Activated naive CD4-positive, alpha-beta T cell treated with anti-CD3 and anti-CD28 coated beads, Interleukin-2, amount 10 ng/mL, durations not matched to agents 7 days and 5 days (primary cell): Measurements from ENCODE around the gene CLEC18C.
"Not testable (repeated sequence)": the region's sequence is repeated elsewhere in the genome, so short reads cannot be mapped to it uniquely, and the experiment has no call there.

Experiments used
- CTCF ChIA-PET: fragments of 350-600 bp; sonication (Branson Sonifier 250); formaldehyde crosslinking; loops from one replicate; lab custom pipeline; 2021; ENCODE audit warnings: antibody characterized with exemption; lab: Charles Lee
- DNase-seq: peaks from one replicate; pipeline ENCODE4 v3.0.0-alpha.2; 2020
- H3K27ac Mint-ChIP-seq: one replicate; pipeline ENCODE4 v1.8.0; 2021; ENCODE audit warnings: mild to moderate bottlenecking, moderate library complexity, mixed read lengths
- H3K27me3 Mint-ChIP-seq: one replicate; pipeline ENCODE4 v1.8.0; 2021; ENCODE audit warnings: mild to moderate bottlenecking, mixed read lengths
- H3K36me3 Mint-ChIP-seq: one replicate; pipeline ENCODE4 v1.8.0; 2021; ENCODE audit warnings: mixed read lengths
- H3K4me1 Mint-ChIP-seq: one replicate; pipeline ENCODE4 v1.8.0; 2021; ENCODE audit warnings: mixed read lengths
- H3K4me3 Mint-ChIP-seq: one replicate; pipeline ENCODE4 v1.8.0; 2021; ENCODE audit warnings: mild to moderate bottlenecking, moderate library complexity, mixed read lengths
- H3K9me3 Mint-ChIP-seq: one replicate; pipeline ENCODE4 v1.8.0; 2021; ENCODE audit warnings: mixed read lengths

The CLEC18C gene

DNA sequence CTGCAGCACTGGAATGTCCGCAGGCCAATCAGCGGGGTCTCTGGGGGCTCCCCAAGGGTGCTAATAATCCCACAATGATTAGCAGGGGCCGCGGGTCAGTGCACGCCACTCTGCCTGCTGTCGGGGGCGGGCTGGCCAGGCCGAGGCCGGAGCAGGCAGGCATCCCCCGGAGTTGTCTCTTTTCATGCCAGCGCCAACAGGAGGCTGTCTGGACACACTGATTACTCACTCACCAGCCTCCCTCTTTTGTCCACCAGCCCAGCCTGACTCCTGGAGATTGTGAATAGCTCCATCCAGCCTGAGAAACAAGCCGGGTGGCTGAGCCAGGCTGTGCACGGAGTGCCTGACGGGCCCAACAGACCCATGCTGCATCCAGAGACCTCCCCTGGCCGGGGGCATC is 329 bp downstream of the CLEC18C start:
- H3K4me1 Mint-ChIP-seq, DNase-seq, H3K27ac Mint-ChIP-seq, H3K4me3 Mint-ChIP-seq, CTCF ChIA-PET, H3K27me3 Mint-ChIP-seq, H3K9me3 Mint-ChIP-seq, H3K36me3 Mint-ChIP-seq: not testable (repeated sequence)

DNA sequence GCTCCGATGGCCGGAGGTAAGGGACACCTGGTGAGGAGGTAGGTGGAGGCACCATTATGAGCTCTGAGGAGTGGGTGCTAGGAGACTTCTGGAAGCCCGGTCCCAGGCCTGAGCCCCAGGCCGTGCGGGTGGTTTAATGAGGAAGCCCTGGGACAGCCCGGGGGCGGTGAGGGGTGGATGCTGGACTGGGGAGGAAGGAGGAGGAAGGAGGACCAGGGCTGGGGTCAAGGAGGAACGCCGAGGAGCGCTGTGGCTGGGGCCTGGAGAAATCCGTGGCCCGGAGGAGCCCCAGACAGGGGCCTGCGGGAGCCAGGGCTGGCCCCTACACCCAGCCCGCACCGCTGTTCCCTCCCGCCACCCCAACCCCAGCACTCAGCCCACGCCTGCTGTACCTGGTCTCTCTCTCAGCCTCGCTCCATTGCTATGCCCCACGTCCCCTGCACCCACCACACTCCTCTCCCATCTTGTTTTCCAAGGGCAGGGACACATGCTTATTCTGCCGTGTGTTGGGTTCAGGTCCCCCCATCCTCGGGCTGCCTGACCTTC is 873 bp downstream of the CLEC18C start:
- H3K27me3 Mint-ChIP-seq, H3K27ac Mint-ChIP-seq, H3K4me3 Mint-ChIP-seq, DNase-seq, H3K36me3 Mint-ChIP-seq, H3K9me3 Mint-ChIP-seq, H3K4me1 Mint-ChIP-seq, CTCF ChIA-PET: not testable (repeated sequence)

DNA sequence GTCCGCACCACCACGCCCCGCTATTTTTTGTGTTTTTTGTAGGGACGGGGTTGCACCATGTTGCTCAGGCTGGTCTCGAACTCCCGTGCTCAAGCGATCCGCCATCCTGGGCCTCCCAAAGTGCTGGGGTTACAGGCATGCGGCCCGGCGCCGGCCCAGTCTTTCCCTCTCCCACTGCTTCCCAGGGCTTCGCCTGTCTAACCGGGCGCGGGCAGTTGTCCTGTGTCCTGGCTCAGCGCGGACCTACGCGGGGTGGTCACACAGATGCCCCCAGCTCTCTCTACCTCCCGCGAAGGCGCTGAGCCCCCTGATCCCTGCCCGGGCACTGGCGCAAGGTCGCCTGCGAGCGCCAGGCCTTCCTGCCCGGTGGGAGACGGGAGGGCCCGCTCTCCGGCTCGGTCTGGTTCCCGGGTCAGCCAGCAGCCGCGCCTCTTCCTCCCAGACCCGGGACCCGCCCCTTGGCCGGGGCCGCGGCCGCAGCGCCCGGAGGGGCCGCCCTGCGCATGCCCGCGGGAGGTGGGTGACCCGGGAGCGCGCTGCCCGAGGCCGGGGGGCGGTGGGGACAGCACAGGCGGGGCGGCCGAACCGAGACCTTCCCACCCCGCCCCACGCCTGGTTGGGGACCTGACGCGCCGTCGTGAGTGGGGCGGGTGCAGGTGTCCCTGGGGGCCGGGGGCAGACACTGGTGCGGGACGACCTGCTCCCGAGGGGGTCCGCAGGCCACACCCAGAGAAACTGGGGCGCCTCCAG is 14.4 kb downstream of the CLEC18C start:
- not testable (repeated sequence) for H3K36me3 Mint-ChIP-seq, DNase-seq, H3K4me3 Mint-ChIP-seq

DNA sequence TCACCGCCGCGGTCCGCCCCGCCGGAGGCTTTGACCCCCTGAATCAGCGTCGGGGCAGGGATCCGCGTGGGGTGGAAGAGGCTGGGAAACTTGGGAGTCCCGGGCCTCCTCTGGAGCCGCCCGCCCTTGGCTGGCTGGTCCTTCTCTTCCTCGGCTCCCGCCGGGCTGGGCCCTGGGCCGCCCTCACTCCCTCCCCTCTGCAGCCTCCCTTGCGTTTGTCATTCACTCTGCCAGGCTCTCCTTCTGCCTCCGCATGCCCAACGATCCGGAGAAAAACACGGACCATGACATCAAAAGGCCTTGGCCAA is 15.0 kb downstream of the CLEC18C start:
- H3K4me3 Mint-ChIP-seq, H3K36me3 Mint-ChIP-seq, H3K4me1 Mint-ChIP-seq, DNase-seq, CTCF ChIA-PET, H3K9me3 Mint-ChIP-seq, H3K27ac Mint-ChIP-seq: not testable (repeated sequence)
- peaks cover 13% of the 10 kb centered on the region for H3K27me3 Mint-ChIP-seq

More for the DNA sequence above, 14.4 kb downstream of the CLEC18C start:
- CTCF ChIA-PET, H3K9me3 Mint-ChIP-seq, H3K4me1 Mint-ChIP-seq, H3K27ac Mint-ChIP-seq: not testable (repeated sequence)
- peaks cover 13% of the 10 kb centered on the region for H3K27me3 Mint-ChIP-seq

DNA sequence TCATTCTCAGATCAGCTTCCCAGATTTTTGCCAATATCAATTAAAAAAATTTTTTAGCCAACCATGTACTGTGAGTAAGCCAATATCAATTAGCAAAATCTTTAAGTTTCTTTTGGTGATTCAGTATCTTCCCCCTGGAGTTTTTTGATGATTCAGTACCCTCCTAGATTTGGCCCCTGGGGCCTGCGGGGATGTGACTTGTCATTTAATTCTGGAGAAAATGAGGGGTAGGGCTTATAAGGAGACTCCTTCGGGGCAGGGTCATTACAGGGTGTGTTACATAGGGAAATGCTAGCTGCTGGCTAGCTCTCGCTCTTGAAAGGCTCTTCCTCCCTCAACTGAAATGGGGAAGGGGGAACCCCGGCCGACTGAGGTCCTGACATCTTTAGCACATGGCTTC is 17.0 kb downstream of the CLEC18C start:
- DNase-seq, H3K4me3 Mint-ChIP-seq, H3K9me3 Mint-ChIP-seq, H3K36me3 Mint-ChIP-seq, CTCF ChIA-PET, H3K27ac Mint-ChIP-seq, H3K4me1 Mint-ChIP-seq: not testable (repeated sequence)
- H3K27me3 Mint-ChIP-seq, result peaks cover 13% of the 10 kb centered on the region

DNA sequence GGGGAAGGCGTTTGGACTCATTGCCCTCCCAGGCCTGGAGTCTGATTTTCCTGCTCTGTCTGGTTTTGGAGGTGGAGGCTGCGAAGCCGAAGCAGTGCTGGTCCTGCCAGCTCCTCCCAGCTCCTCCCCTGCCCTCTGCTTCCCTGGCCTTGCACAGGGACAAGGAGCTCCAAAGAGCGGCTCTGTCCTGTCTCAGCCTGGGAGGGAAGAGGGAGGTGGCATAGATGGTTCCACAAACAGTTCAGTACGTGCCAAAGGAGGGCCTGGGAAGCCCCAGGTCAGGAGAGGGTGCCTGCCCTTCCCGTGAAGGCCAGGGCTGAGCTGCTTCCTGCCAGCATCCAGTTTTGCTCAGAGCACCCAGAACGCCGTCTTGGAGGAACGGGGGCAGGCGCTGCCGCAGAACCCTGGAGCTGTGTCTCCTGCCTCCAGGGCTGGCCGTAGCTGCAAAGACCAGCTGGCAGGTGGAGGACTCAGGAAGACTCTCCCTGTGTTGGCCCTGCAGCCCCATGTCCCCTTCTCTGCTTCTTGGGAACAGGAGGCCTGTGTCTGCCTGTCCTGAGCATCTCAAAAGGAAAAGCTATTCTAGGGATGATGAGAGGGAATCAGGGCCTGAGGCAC is 23.2 kb downstream of the CLEC18C start:
- DNase-seq, H3K4me1 Mint-ChIP-seq, H3K9me3 Mint-ChIP-seq, H3K4me3 Mint-ChIP-seq, H3K36me3 Mint-ChIP-seq, CTCF ChIA-PET, H3K27me3 Mint-ChIP-seq, H3K27ac Mint-ChIP-seq: not testable (repeated sequence)

DNA sequence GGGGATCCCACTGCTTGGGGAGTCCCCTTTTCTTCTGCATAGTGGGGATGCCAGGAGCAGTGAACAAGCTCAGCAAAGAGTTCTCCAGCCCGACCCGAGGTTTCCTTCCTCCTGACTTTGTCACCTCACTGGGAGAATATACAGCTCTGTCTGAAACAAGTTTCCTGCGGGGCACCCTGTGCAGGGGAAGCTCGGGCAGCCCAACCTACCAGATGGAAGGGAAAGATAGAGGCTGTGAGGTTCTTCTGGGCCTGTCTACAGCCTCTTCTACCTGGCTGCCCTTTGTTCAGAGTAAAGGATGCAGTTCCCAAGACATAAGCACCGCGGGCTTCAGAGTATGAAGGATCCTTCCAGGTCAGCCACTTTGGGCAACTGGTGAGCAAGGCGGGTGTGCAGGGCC is 24.0 kb downstream of the CLEC18C start:
- H3K4me1 Mint-ChIP-seq, CTCF ChIA-PET, H3K9me3 Mint-ChIP-seq, H3K4me3 Mint-ChIP-seq, H3K27me3 Mint-ChIP-seq, H3K36me3 Mint-ChIP-seq, DNase-seq, H3K27ac Mint-ChIP-seq: not testable (repeated sequence)

DNA sequence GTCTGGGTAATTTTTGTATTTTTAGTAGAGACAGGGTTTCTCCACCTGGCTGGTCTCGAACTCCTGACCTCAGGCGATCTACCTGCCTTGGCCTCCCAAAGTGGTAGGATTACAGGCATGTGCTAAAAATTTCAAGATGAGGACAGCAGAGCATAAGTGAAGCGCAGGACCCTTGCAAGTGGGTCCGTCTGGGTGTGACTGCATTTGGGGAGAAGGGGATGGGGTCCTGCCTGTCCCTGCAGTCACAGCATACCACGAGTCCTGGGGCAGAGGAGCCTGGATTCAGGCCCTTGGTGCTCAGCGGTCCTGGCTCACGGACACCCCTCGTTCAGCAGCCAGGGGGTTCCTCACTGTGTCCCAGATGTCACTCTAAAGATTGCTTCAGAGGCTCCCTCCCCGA is 24.6 kb downstream of the CLEC18C start:
- CTCF ChIA-PET, H3K4me3 Mint-ChIP-seq, H3K27ac Mint-ChIP-seq, H3K9me3 Mint-ChIP-seq, DNase-seq, H3K36me3 Mint-ChIP-seq, H3K27me3 Mint-ChIP-seq, H3K4me1 Mint-ChIP-seq: not testable (repeated sequence)

DNA sequence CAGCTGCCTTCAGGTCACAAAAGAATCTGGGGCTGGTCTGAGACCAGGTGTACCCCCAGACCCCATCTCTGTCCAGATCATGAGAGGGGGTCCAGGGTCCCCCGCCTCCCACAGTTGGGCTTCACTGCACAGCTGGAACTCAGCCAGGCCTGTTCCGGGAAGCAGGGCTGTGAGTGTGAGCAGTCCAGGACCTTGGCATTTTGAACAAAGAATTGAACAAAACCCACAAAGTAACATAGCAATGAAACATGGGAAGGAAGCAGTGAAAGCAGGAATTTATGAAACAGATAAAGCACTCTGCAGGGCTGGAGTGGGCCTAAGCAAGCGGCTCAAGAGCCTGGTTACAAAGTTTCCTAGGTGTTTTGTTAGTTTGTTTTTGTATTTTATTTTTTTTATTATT is 25.1 kb downstream of the CLEC18C start:
- H3K4me3 Mint-ChIP-seq, CTCF ChIA-PET, H3K36me3 Mint-ChIP-seq, H3K27ac Mint-ChIP-seq, DNase-seq, H3K27me3 Mint-ChIP-seq, H3K4me1 Mint-ChIP-seq, H3K9me3 Mint-ChIP-seq: not testable (repeated sequence)

DNA sequence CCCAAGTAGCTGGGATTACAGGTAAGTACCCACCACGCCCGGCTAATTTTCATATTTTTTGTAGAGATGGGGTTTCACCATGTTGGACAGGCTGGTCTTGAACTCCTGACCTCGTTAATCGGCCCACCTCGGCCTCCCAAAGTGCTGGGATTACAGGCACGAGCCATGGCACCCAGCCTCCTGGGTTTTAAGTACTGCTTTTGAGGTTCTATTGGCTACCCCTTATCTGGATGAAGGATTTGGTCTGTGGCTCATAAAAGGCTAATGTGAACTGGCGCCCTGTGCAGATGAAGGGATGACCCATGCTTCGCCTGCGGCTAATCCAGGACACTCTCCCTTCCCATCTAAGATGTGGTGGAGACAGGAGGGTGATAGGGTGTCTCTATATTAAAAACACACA is 25.6 kb downstream of the CLEC18C start:
- H3K27me3 Mint-ChIP-seq, H3K9me3 Mint-ChIP-seq, H3K4me3 Mint-ChIP-seq, DNase-seq, H3K36me3 Mint-ChIP-seq, H3K27ac Mint-ChIP-seq, CTCF ChIA-PET, H3K4me1 Mint-ChIP-seq: not testable (repeated sequence)

DNA sequence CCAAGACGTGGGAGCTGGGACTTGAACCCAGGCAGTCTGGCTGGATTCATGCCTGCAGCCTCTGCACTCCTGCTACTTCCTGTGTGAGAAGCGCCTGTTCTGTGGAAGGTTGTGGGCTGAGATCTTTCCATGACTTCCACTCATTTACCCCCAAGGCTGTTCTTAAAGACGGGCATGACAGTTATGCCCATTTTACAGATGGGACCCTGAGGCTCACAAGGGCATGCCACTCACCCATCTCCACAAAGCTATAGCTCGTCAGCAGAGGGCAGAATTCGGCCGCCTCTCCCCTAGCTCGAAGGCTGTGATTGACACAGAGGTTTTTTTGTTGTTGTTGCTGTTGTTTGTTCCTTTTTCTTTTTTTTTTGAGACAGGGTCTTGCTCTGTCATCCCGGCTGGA is 26.5 kb downstream of the CLEC18C start:
- CTCF ChIA-PET, H3K27ac Mint-ChIP-seq, H3K4me1 Mint-ChIP-seq: not testable (repeated sequence)

DNA sequence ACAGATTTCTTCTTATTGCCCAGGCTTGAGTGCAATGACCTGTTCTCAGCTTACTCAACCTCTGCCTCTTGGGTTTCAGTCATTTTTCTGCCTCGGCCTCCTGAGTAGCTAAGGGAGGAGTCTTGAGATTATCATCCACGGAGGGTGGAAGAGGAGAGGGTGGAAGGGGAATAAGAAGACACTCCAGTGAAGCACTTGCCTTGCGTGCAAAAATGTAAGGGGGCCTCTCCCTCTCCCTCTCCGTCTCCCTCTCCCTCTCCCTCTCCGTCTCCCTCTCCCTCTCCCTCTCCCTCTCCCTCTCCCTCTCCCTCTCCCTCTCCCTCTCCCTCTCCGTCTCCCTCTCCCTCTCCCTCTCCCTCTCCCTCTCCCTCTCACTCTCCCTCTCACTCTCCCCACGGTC is 29.9 kb downstream of the CLEC18C start:
- H3K36me3 Mint-ChIP-seq, result peaks cover 12% of the 10 kb centered on the region
- DNase-seq, H3K27me3 Mint-ChIP-seq, H3K27ac Mint-ChIP-seq, H3K4me3 Mint-ChIP-seq, CTCF ChIA-PET, H3K9me3 Mint-ChIP-seq, H3K4me1 Mint-ChIP-seq: not testable (repeated sequence)

More for the DNA sequence above, 26.5 kb downstream of the CLEC18C start:
- not testable (repeated sequence) for H3K9me3 Mint-ChIP-seq, H3K27me3 Mint-ChIP-seq, H3K4me3 Mint-ChIP-seq, DNase-seq, H3K36me3 Mint-ChIP-seq

DNA sequence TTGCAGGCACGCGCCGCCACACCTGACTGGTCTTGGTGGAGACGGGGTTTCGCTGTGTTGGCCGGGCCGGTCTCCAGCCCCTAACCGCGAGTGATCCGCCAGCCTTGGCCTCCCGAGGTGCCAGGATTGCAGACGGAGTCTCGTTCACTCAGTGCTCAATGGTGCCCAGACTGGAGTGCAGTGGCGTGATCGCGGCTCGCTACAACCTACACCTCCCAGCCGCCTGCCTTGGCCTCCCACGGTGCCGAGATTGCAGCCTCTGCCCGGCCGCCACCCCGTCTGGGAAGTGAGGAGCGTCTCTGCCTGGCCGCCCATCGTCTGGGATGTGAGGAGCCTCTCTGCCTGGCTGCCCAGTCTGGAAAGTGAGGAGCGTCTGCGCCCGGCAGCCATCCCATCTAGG is 30.4 kb downstream of the CLEC18C start:
- H3K4me3 Mint-ChIP-seq, H3K4me1 Mint-ChIP-seq, H3K27me3 Mint-ChIP-seq, H3K27ac Mint-ChIP-seq, H3K9me3 Mint-ChIP-seq, CTCF ChIA-PET, DNase-seq: not testable (repeated sequence)
- peaks cover 12% of the 10 kb centered on the region for H3K36me3 Mint-ChIP-seq

DNA sequence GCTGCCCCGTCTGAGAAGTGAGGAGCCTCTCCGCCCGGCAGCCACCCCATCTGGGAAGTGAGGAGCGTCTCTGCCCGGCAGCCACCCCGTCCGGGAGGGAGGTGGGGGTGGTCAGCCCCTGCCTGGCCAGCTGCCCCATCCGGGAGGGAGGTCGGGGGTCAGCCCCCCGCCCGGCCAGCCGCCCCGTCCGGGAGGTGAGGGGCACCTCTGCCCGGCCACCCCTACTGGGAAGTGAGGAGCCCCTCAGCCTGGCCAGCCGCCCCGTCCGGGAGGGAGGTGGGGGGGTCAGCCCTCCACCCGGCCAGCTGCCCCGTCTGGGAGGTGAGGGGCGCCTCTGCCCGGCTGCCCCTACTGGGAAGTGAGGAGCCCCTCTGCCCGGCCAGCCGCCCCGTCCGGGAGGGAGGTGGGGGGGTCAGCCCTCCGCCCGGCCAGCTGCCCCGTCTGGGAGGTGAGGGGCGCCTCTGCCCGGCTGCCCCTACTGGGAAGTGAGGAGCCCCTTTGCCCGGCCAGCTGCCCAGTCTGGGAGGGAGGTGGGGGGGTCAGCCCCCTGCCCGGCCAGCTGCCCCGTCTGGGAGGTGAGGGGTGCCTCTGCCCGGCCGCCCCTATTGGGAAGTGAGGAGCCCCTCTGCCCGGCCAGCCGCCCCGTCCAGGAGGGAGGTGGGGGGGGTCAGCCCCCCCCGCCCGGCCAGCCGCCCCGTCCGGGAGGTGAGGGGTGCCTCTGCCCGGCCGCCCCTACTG is 31.2 kb downstream of the CLEC18C start:
- H3K9me3 Mint-ChIP-seq, CTCF ChIA-PET, H3K4me3 Mint-ChIP-seq, DNase-seq, H3K27ac Mint-ChIP-seq, H3K4me1 Mint-ChIP-seq, H3K27me3 Mint-ChIP-seq: not testable (repeated sequence)
- peaks cover 16% of the 10 kb centered on the region for H3K36me3 Mint-ChIP-seq

DNA sequence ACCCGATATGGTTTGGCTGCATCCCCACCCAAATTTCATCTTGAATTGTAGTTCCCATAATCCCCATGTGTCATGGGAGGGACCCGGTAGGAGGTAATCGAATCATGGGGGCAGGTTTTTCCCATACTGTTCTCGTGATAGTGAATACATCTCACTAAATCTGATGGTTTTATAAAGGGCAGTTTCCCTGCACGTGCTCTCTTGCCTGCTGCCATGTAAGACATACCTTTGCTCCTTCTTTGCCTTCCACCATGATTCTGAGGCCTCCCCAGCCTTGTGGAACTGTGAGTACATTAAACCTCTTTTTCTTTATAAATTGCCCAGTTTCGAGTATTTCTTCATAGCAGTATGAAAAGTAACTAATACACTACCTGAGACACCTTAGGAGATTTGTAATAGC is 32.8 kb downstream of the CLEC18C start:
- H3K4me3 Mint-ChIP-seq, CTCF ChIA-PET, H3K4me1 Mint-ChIP-seq, H3K27me3 Mint-ChIP-seq, H3K9me3 Mint-ChIP-seq, DNase-seq, H3K27ac Mint-ChIP-seq: not testable (repeated sequence)
- H3K36me3 Mint-ChIP-seq, result peaks cover 24% of the 10 kb centered on the region
